H1 (cell line): ENCODE results near the gene EIF4EBP2. TPM values are rescaled to one million over a fixed set of nuclear protein-coding genes. Genes with fewer than 3 reads are reported as not detected.

Experiments
- polyA plus RNA-seq, 7 experiments: library from polyadenylated mRNA; depleted of rRNA in 3 of 7; stranded (reverse) in 5 of 7; unstranded in 2 of 7; fragments of >200 nt in 5 of 7; fragments of 200-250 nt in 2 of 7; gene quantifications; 1 replicate in 5 of 7; 2 replicates in 1 of 7; 4 replicates in 1 of 7; pipeline versions ENCODE4 v1.2.1 to v1.2.3, GENCODE V29; 2011 to 2013; ENCODE audit warnings: missing spikeins in 2 of 7, mixed read lengths in 2 of 7
- total RNA-seq: library from RNA; stranded (reverse); fragmentation: NEBNext Ultra II Directional; extraction: Animal tissue kit (Norgen Biotek cat#: 25700); gene quantifications from 2 replicates; pipeline ENCODE4 v1.2.1, GENCODE V29; 2021

Gene EIF4EBP2
- total and polyA plus RNA-seq, 2 of the 8 experiments (the other 6 are each of a cell fraction or from before 2014, with no cell fraction given): 55.3 to 144 TPM

Other genes starting within 250 kb of the EIF4EBP2 start
- gene SAR1A, start 233.6 kb upstream of the EIF4EBP2 start, total RNA-seq: 128 and 136 TPM in 2 replicates
- 14.4 and 23.7 TPM in 2 replicates for gene SAR1A, start 233.6 kb upstream of the EIF4EBP2 start, polyA plus RNA-seq (2011; rRNA removed)
- gene PPA1, start 170.7 kb upstream of the EIF4EBP2 start, total RNA-seq: 181 and 191 TPM in 2 replicates
- 43.7 and 77.0 TPM in 2 replicates for gene PPA1, start 170.7 kb upstream of the EIF4EBP2 start, polyA plus RNA-seq (2011; rRNA removed)
- gene NPFFR1, start 120.1 kb upstream of the EIF4EBP2 start, total RNA-seq: 0.06 TPM in 1 of 2 replicates, not detected in the other
- gene NPFFR1, start 120.1 kb upstream of the EIF4EBP2 start, polyA plus RNA-seq (2011; rRNA removed): 0.02 and 0.03 TPM in 2 replicates
- 25.2 and 27.1 TPM in 2 replicates for gene LRRC20, start 21.5 kb upstream of the EIF4EBP2 start, total RNA-seq
- gene LRRC20, start 21.5 kb upstream of the EIF4EBP2 start, polyA plus RNA-seq (2011; rRNA removed): 44.5 and 60.2 TPM in 2 replicates
- 6.3 and 7.3 TPM in 2 replicates for gene NODAL, start 37.5 kb downstream of the EIF4EBP2 start, total RNA-seq
- 2.0 and 5.0 TPM in 2 replicates for gene NODAL, start 37.5 kb downstream of the EIF4EBP2 start, polyA plus RNA-seq (2011; rRNA removed)
- 31.8 and 32.8 TPM in 2 replicates for gene PALD1, start 74.6 kb downstream of the EIF4EBP2 start, total RNA-seq
- 13.3 and 23.2 TPM in 2 replicates for gene PALD1, start 74.6 kb downstream of the EIF4EBP2 start, polyA plus RNA-seq (2011; rRNA removed)
- not detected in 2 replicates for gene PRF1, start 198.6 kb downstream of the EIF4EBP2 start, total RNA-seq
- 0.06 and 0.15 TPM in 2 replicates for gene PRF1, start 198.6 kb downstream of the EIF4EBP2 start, polyA plus RNA-seq (2011; rRNA removed)